ENCODE results near the gene PRKN. TPM values are rescaled to one million over a fixed set of nuclear protein-coding genes. Genes with fewer than 3 reads are reported as not detected.

Gene PRKN
- polyA plus RNA-seq, 1 experiment = 0.71 TPM

GRCh38 chr6:162467679-162468078, 259.9 kb downstream of the PRKN start:
- H3K4me3 ChIP-seq (ENCODE audit: low read depth, low read length) = no peak overlapping the region
- TF ChIP-seq CTCF (IDR thresholded peaks at IDR 0.05; ENCODE audit: insufficient read depth, low read depth, low read length) = no peak
- H3K36me3 ChIP-seq (ENCODE audit: control insufficient read depth, insufficient read depth, low read length) = no peaks in the 10 kb centered on the region
- CTCF ChIA-PET = no interaction called here
- POLR2A ChIA-PET = no interaction called here
- DNase-seq (ENCODE audit: low read depth) = no peak
- H3K27me3 ChIP-seq (ENCODE audit: control insufficient read depth, insufficient read depth, low read length) = no peaks in the 10 kb centered on the region

GRCh38 chr6:162463576-162463975, 264.0 kb downstream of the PRKN start:
- Histone ChIP-seq H3K4me3 (ENCODE audit: low read depth, low read length) (no peak overlapping the region), H3K27me3 (ENCODE audit: control insufficient read depth, insufficient read depth, low read length) (no peaks in the 10 kb centered on the region), H3K36me3 (ENCODE audit: control insufficient read depth, insufficient read depth, low read length) (no peaks in the 10 kb centered on the region)
- no peak for TF ChIP-seq CTCF (IDR thresholded peaks at IDR 0.05; ENCODE audit: insufficient read depth, low read depth, low read length)
- no peak for DNase-seq (ENCODE audit: low read depth)
- POLR2A ChIA-PET = no interaction called here
- CTCF ChIA-PET = no interaction called here

DNA sequence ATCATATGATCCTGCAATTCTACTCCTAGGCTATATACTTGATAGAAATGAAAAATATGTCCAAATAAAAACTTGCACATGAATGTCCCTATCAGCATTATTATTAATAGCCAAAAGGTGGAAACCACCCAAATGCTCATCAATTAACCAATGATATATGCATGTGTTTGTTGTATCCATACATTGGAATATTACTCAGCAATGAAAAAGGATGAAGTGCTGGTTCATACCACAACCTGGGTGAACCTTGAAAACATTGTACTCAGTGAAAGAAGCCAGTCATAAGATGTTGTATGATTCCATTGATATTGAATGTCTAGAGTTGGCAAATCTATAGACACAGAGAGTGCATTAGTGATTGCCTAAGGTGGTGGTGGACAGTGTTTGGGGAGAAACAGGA, 267.6 kb downstream of the PRKN start:
- POLR2A ChIA-PET = no interaction called here
- CTCF ChIA-PET = no interaction called here
- H3K4me3 ChIP-seq (ENCODE audit: low read depth, low read length) = no peak overlapping the region
- no peaks in the 10 kb centered on the region for H3K27me3 ChIP-seq (ENCODE audit: control insufficient read depth, insufficient read depth, low read length)
- no peak for TF ChIP-seq CTCF (IDR thresholded peaks at IDR 0.05; ENCODE audit: insufficient read depth, low read depth, low read length)
- H3K36me3 ChIP-seq (ENCODE audit: control insufficient read depth, insufficient read depth, low read length) = no peaks in the 10 kb centered on the region
- no peak for DNase-seq (ENCODE audit: low read depth)

GRCh38 chr6:162450358-162450757, 277.2 kb downstream of the PRKN start:
- no peak for TF ChIP-seq CTCF (IDR thresholded peaks at IDR 0.05; ENCODE audit: insufficient read depth, low read depth, low read length)
- POLR2A ChIA-PET = no interaction called here
- no peak for DNase-seq (ENCODE audit: low read depth)
- no peaks in the 10 kb centered on the region for H3K36me3 ChIP-seq (ENCODE audit: control insufficient read depth, insufficient read depth, low read length)
- no peaks in the 10 kb centered on the region for H3K27me3 ChIP-seq (ENCODE audit: control insufficient read depth, insufficient read depth, low read length)
- CTCF ChIA-PET = no interaction called here
- H3K4me3 ChIP-seq (ENCODE audit: low read depth, low read length) = no peak overlapping the region

DNA sequence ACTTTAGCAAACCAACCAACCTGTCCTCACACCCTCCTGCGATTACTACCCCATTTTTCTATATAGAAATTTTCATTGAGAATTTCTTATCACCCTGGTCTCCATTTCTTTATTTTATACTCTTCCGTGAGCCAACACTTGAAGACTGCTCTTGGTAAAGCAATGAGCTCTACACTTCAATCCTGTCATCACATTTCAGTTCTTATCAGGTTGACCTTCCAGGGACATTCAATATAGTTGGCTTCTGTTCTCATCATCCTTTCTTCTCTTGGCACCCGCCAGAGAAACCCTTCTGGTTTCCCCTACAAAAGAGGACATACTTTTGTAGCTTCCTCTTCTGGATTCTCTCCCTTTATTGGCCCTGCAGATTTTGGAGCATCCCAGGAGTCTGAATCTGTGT, 279.3 kb downstream of the PRKN start:
- CTCF ChIA-PET = no interaction called here
- no peaks in the 10 kb centered on the region for H3K27me3 ChIP-seq (ENCODE audit: control insufficient read depth, insufficient read depth, low read length)
- H3K36me3 ChIP-seq (ENCODE audit: control insufficient read depth, insufficient read depth, low read length) = no peaks in the 10 kb centered on the region
- TF ChIP-seq CTCF (IDR thresholded peaks at IDR 0.05; ENCODE audit: insufficient read depth, low read depth, low read length) = no peak
- POLR2A ChIA-PET = no interaction called here
- DNase-seq (ENCODE audit: low read depth) = no peak
- H3K4me3 ChIP-seq (ENCODE audit: low read depth, low read length) = no peak overlapping the region
